Psoas muscle (tissue), 8 donors: ENCODE results near the gene PFDN5. TPM values are rescaled to one million over a fixed set of nuclear protein-coding genes. Genes with fewer than 3 reads are reported as not detected.

Experiments used
- ATAC-seq, 4 donors: fragments of 200-7000 bp; cut with Tn5 transposase; one replicate each; pipeline ENCODE4 v1.9.1; 2020; ENCODE audit warnings: moderate library complexity in 3 of 4, mild to moderate bottlenecking in 2 of 4
- DNase-seq, 2 donors: peaks; one replicate each; pipeline ENCODE4 v3.0.0-alpha.2; 2020
- H3K27ac ChIP-seq: fragments of 200-600 bp; one replicate; pipeline ENCODE4 v1.8.0; 2022
- H3K27me3 ChIP-seq, 3 donors: fragments of 200-600 bp in 1 of 3; one replicate each; pipeline versions ENCODE4 v1.6.1 to v1.8.0; 2013 to 2022; ENCODE audit warnings: low read length in 2 of 3, mild to moderate bottlenecking in 2 of 3, moderate library complexity in 1 of 3; ENCODE audit not compliant: insufficient read depth in 3 of 3
- H3K36me3 ChIP-seq, 2 donors: fragments of 200-600 bp in 1 of 2; one replicate each; pipeline versions ENCODE4 v1.6.1 to v1.8.0; 2013 to 2022; ENCODE audit warnings: low read depth in 1 of 2, mild to moderate bottlenecking in 1 of 2, moderate library complexity in 1 of 2; ENCODE audit not compliant: insufficient read depth in 1 of 2
- H3K4me1 ChIP-seq: fragments of 200-600 bp; one replicate; pipeline ENCODE4 v1.8.0; 2022
- H3K4me3 ChIP-seq: fragments of 200-600 bp; one replicate; pipeline ENCODE4 v1.8.0; 2022; ENCODE audit warnings: mild to moderate bottlenecking
- H3K9me3 ChIP-seq: fragments of 200-600 bp; one replicate; pipeline ENCODE4 v1.8.0; 2022
- WGBS, 3 donors: extraction: QIAGEN DNeasy Blood & Tissue Kit; methylation state at CpG; one replicate each; pipeline versions ENCODE4 v1.1.6 to v1.1.7; 2013; 5-methylcytosine and 5-hydroxymethylcytosine counted together
- intact Hi-C, 2 donors: fragments of 100-400 bp; cut with DNase I; formaldehyde crosslinking; loops; one replicate each; pipeline versions ENCODE4 v1.11.0 to v1.14.2; 2022
- polyA plus RNA-seq, 3 donors: library from polyadenylated mRNA; stranded (reverse); fragments of 200-250 nt; gene quantifications; one replicate each; pipeline ENCODE4 v1.2.3, GENCODE V29; 2013
- total RNA-seq, 4 donors: library from RNA; stranded (reverse); fragmentation: NEBNext Ultra II Directional in 2 of 4; extraction: Animal tissue kit (Norgen Biotek cat#: 25700) in 2 of 4; gene quantifications; one replicate each; pipeline versions ENCODE4 v1.2.1 to v1.2.4, GENCODE V29; 2021 to 2023
- TF ChIP-seq, protein P1 (sequence below): fragments of 200-600 bp; IDR thresholded peaks from one replicate; pipeline ENCODE4 v1.8.0; 2022; ENCODE audit warnings: antibody characterized with exemption
- donor health status: healthy with polysubstance abuse.
- donor health status: DM: no; HTN: no; CAD: no; lungs with moderate emphysema.
- donor health status: Bipolar disorder and iron deficiency.
- donor health status: healthy.
- donor health status: DM: yes; HTN: yes; CAD: no.
- donor health status: DM: no; HTN: no; CAD: no.
- donor health status: DM: no; HTN: no; CAD: no.
- donor health status: DM: yes; HTN: yes; CAD: no.

Gene PFDN5
- total and polyA plus RNA-seq, 7 donors = 239 to 603 (median 282) TPM

DNA sequence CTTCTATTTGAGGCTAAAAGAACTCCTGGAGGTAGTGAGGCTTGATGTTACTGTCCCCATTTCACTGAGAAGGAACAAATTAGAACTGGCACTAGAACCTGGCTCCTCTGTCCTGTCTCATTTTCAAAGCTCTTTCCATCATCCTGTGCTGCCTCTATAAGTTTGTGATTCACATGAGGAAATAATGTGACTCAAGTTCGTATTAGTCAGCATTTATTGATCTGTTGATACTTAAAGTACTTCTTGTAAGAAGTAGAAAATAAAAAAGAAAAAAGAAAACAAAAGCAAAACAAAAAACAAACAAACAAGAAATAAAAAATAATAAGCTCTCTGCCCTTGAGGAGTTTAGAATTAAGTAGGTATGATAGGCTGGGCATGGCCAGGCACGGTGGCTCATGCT, 29.6 kb upstream of the PFDN5 start:
- TF ChIP-seq, protein P1, sequence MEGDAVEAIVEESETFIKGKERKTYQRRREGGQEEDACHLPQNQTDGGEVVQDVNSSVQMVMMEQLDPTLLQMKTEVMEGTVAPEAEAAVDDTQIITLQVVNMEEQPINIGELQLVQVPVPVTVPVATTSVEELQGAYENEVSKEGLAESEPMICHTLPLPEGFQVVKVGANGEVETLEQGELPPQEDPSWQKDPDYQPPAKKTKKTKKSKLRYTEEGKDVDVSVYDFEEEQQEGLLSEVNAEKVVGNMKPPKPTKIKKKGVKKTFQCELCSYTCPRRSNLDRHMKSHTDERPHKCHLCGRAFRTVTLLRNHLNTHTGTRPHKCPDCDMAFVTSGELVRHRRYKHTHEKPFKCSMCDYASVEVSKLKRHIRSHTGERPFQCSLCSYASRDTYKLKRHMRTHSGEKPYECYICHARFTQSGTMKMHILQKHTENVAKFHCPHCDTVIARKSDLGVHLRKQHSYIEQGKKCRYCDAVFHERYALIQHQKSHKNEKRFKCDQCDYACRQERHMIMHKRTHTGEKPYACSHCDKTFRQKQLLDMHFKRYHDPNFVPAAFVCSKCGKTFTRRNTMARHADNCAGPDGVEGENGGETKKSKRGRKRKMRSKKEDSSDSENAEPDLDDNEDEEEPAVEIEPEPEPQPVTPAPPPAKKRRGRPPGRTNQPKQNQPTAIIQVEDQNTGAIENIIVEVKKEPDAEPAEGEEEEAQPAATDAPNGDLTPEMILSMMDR = no peak
- no peaks in the 10 kb centered on the region for H3K36me3 ChIP-seq
- WGBS, 3 donors = 71 to 89% (median 81%) methylated on average over 2 of the region's 2 CpGs
- ATAC-seq (no peak), DNase-seq (no peak)
- H3K4me3 ChIP-seq = no peak overlapping the region
- H3K27ac ChIP-seq = no peak overlapping the region
- no peaks in the 10 kb centered on the region for H3K27me3 ChIP-seq
- no peaks in the 10 kb centered on the region for H3K9me3 ChIP-seq
- intact Hi-C loops = no loop called here
- H3K4me1 ChIP-seq = no peaks in the 10 kb centered on the region

DNA sequence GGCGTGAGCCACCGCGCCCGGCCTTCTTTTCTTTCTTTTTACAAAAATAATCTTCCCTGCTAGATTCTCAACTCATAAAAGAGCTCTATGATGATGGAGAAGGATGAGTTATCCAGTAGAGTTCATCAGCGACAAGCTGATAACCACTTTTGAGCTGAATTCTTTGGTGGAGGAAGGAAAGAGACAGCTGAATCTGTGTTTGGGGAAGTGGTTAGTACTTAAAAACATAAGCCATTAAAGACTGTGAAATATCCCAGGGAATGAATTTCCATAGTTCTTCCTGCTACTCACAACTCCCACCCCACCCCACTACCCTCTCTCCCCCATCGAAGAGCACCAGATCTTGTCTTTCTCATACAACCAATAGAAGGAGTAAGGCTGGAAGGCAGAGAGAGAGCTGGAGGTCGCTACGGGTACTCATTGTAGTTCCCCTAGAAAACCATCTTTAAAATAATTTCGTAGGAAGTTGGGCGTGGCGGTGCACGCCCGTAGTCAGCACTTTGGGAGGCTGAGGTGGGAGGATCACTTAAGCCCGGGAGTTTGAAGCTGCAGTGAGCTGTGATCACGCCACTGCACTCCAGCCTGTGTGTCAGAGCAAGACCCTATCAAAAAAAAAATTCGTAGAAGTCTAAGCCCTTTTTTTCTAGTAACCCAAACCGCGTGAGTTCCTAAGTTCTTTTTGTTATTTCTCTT, 27.9 kb upstream of the PFDN5 start:
- WGBS, 3 donors = 51 to 55% (median 52%) methylated on average over 18 of the region's 18 CpGs
- H3K9me3 ChIP-seq = no peaks in the 10 kb centered on the region
- no peaks in the 10 kb centered on the region for H3K27me3 ChIP-seq
- DNase-seq (peak in 1 of 2 donors; percentile 29), ATAC-seq (peak in 2 of 4 donors; percentile 42 to 61)
- H3K4me1 ChIP-seq = no peaks in the 10 kb centered on the region
- peak overlapping the region; percentile 74 for H3K4me3 ChIP-seq
- intact Hi-C loops = no loop called here
- peak overlapping the region; percentile 32 for H3K27ac ChIP-seq
- H3K36me3 ChIP-seq = no peaks in the 10 kb centered on the region
- TF ChIP-seq, protein P1 = no peak

DNA sequence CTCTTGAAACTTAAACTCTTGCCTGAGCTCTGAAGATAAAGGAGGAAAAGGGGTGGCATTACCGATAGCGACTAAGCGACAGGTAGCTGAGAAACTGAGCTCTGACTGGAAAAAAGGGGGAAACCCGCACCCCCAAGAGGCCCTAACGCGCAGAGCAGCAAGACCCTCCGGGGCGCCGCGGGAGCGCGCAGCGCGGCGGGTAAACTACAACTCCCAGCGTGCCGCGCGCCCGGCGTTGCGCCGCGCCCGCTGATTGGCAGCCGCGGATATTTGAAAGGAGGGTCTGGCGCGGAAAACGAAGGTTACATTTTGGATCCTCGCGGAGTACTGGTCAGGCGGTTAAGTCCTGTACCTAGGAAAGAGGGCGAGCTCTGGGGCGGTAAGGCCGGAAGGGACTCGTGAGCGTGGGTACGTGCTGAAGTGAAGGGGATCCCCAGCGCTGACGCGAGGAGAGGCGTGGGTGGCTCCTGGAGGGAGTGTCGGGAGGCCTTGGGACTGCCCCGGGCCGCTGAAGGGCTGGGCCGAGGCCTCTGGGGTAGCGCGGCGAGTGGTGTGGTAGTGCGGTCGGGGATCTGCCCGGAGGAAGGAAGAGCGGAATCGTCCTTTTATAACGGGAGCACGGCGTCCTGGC, 27.2 kb upstream of the PFDN5 start, which contains the start of gene ESPL1:
Gene ESPL1, plus strand, starts transcription at position 301 of the 631 bp plus-strand sequence. CDS start 468 bp downstream, outside the sequence.
- Histone ChIP-seq H3K36me3 (no peaks in the 10 kb centered on the region), H3K4me1 (no peaks in the 10 kb centered on the region), H3K27ac (peak within 1 kb of the TSS; percentile 32), H3K9me3 (no peaks in the 10 kb centered on the region), H3K4me3 (peak within 1 kb of the TSS; percentile 74), H3K27me3 (no peaks in the 10 kb centered on the region)
- 0 to 1% (median 0%) methylated on average over 56 to 58 of the region's 58 CpGs for WGBS, 3 donors
- TF ChIP-seq, protein P1 = no peak
- intact Hi-C loops = no loop called here
- ATAC-seq = peak; percentile 90 to 99 (median 94)
- peak; percentile 72 to 81 for DNase-seq

DNA sequence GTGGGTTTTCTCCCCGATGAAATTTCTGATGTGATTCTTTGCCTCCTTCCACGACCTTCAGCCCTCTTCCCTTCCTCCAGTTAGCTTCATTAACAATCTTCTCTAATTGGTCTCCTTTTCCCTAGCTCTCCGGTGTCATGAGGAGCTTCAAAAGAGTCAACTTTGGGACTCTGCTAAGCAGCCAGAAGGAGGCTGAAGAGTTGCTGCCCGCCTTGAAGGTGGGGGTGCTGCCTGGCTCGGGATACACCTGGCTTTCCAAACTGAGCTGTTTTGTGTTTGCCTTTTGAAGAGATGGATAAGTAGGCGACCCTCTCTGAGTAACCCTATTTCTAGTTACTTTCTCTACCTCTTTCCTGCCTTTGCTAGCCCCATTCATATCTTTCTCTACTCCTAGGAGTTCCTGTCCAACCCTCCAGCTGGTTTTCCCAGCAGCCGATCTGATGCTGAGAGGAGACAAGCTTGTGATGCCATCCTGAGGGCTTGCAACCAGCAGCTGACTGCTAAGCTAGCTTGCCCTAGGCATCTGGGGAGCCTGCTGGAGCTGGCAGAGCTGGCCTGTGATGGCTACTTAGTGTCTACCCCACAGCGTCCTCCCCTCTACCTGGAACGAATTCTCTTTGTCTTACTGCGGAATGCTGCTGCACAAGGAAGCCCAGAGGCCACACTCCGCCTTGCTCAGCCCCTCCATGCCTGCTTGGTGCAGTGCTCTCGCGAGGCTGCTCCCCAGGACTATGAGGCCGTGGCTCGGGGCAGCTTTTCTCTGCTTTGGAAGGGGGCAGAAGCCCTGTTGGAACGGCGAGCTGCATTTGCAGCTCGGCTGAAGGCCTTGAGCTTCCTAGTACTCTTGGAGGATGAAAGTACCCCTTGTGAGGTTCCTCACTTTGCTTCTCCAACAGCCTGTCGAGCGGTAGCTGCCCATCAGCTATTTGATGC, 26.4 kb upstream of the PFDN5 start:
- ATAC-seq (no peak), DNase-seq (no peak)
- no peak overlapping the region for H3K27ac ChIP-seq
- H3K4me1 ChIP-seq = no peaks in the 10 kb centered on the region
- H3K9me3 ChIP-seq = no peaks in the 10 kb centered on the region
- H3K36me3 ChIP-seq = no peaks in the 10 kb centered on the region
- H3K27me3 ChIP-seq = no peaks in the 10 kb centered on the region
- 55 to 56% (median 56%) methylated on average over 20 of the region's 20 CpGs for WGBS, 3 donors
- TF ChIP-seq, protein P1 = no peak
- intact Hi-C loops = no loop called here
- H3K4me3 ChIP-seq = peak overlapping the region; percentile 74
